GM18907 (cell line): ENCODE results near the gene NKX6-1.

Source experiments
- ATAC-seq: cut with Tn5 transposase; IDR thresholded peaks from one replicate; pipeline ENCODE4 v1.9.1; 2021; ENCODE audit warnings: mild to moderate bottlenecking, moderate library complexity; ENCODE audit not compliant: unreplicated experiment

NKX6-1 gene

GRCh38 chr4:84480082-84480481, 19.0 kb downstream of the NKX6-1 start:
- no peak for ATAC-seq

DNA sequence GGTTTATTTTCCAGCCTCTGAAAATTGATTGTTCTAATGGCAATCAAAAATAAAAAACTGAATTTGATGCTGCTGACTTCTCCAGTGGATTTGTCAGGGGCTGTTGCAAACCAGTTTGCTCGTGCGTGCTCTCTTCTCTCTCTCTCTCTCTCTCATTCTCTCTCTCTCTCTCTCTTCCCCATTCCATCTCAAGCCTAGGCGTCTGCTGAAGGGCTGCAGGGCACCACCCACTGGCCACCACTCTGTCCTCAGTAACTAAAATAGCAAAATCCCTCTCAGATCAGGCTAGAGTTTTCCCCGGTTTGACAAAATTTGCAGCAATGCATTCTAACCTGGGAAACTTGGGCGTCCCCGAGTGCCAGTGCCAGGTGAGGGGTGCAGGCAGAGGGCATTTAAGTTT, 19.4 kb downstream of the NKX6-1 start:
- ATAC-seq: no peak

DNA sequence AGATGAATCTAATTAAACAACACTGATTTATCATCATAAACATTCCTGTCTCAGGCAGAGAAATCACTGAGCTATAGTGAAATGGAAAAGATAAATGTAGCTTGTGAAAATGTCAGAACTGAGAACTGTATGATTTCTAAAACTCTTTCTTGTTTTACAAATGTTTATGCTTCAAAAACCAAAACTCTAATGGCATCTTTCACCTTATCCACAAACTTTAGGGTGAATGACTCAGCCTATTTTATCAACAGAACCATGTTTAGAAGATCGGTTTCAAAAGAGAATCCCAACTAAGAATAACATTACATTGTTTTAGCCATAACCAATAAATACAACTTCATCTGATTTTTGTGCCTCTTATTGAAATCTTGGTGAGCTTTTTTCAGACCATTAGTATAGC, 21.4 kb downstream of the NKX6-1 start:
- no peak for ATAC-seq

GRCh38 chr4:84474107-84474506, 25.0 kb downstream of the NKX6-1 start:
- no peak for ATAC-seq

DNA sequence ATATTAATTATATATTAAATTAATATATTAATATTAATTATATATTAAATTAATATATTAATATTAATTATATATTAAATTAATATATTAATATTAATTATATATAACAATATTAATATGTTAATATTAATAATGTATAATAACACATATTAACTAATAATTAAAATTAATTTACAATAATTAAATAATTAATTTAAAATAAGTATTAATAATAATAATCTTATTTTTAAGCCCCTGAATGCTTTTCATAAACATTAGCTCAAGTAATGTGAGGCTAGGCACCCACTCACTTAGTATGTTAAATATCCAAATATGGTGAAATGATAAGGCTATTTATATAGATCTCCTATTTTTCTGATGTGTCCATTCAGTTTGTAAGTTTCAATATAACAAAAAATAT, 26.9 kb downstream of the NKX6-1 start:
- no peak for ATAC-seq

DNA sequence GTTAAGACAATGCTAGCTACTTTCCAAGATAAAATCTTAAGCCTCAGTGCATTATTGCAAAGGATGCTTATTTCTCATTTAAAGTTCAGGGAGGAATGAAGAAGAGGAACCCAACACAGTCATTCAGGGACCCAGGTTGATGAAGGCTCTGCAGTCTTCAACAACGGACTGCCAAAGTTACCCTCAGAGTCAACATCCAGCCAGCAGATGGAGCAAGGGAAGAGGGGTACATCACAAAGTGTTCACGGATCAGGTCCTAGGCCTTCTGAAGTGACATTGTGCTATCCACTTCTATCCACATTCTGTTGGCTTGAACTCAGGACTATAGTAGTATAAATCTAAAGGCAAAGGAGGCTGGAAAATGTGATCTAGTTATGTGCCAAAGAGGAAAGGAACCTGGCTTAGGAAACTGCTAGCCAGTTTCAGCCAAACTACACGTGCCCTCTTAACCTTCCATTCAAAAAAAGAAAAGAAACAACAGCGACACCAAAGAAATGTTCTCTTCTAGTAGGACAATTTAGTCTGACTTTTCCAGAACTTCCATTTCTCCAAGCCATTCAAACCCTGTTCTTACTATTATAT, 28.8 kb downstream of the NKX6-1 start:
- no peak for ATAC-seq

DNA sequence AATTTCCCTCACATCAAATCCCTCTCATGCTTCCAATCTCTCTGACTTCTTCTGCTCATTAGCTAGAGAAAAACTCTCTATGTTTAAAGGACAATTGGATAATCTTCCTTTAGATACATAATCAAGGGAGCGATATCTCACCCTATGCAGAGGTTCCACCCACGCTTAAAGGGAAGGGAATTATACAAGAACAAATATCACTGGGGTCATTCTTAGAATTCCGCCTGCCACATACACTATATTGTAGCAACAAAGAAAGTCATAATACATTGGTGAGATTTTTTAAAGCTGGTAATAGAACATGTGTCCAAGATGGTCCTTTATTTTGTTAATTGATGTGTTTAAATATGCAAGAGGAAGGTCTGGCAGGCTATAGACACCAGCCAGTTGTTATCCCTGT, 31.5 kb downstream of the NKX6-1 start:
- no peak for ATAC-seq

DNA sequence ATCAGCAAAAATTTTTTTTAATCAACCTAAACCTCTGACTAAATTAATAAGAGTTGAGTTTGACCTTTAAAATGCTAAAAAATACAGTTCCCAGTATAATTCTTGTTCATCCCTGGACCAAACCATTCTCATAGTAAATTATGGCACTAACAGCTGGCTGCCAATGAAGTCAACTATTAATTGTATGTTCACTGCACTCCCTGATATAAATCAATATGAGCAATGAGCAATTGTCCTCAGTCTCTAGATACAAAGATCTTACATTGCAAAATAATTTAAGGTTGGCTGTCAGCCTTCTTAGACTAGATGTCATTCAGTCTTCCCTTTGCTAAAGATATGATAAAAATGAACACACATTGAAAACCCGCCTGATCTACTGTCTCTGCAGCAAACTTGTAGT, 39.3 kb downstream of the NKX6-1 start:
- ATAC-seq: no peak

GRCh38 chr4:84456157-84456556, 42.9 kb downstream of the NKX6-1 start:
- ATAC-seq: no peak

GRCh38 chr4:84455697-84456096, 43.4 kb downstream of the NKX6-1 start:
- ATAC-seq: no peak

DNA sequence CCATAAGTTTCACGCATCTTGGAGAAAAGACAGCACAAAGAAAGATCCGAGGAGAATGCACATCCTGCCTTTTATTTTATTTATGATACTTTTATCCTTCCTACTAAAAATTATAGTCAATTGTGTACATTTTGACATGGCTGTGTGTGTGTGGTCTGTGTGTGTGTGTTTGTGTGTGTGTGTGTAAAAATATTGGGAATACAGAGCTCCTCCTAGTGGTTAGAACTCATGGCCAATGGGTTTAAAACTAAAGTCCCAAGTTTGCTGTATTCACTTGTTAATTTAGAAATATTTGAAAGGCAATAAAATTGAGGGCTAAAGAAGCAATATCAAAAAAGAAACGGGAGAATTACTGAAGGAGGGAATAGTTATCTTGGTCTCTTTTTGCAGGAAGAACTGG, 47.5 kb downstream of the NKX6-1 start:
- ATAC-seq: no peak

- ATAC-seq: no peak
Observed at GRCh38 chr4:84443523-84443922, 55.6 kb downstream of the NKX6-1 start.

GRCh38 chr4:84442778-84443177, 56.3 kb downstream of the NKX6-1 start:
- no peak for ATAC-seq
